NCI-H1092 treated with DMSO at 0.1 percent for 48 hours (cell line): ENCODE results near the gene LTBP2.

Experiments
- DNase-seq: peaks from one replicate; lab custom pipeline; 2025; lab: John Stamatoyannopoulos, UW

Gene LTBP2

DNA sequence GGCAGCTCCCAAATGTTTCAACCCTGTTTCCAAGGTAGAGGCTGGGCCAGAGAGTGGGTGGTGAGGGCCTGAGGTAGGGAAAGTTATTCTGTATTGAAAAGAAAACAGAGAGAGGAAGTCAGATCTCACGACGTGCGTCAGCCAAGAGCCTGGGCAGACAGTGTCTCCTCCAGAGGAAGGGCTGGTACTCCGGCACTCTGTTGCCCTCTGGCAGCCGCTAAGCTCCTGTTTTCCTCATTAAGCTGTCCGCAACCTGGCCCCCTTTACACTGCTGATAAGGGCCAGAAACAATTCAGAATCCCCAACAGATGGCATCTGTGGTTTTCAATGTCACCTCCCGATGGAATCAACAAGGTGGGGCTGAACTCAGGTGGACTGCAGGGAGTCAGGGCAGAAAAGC, 26.0 kb upstream of the LTBP2 start:
- no peak for DNase-seq

DNA sequence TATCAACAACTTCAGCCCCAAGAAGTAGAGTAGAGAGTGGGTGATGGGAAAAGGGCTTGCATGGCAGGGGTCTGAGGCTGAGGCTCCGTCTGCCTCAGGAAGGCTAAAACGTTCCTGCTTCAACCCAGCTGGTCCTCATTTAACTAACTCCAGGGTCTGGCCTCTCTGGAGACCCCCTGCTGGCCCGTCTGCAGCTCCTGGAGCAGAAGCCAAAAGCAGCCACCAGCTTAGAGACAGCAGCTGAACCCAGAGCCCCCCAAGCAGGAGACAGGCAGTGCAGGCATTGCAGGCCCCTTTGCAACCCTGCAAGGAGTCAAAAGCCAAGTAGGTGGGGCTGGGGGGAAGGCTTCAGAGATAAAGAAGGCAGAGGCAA, 25.1 kb upstream of the LTBP2 start:
- DNase-seq = no peak

DNA sequence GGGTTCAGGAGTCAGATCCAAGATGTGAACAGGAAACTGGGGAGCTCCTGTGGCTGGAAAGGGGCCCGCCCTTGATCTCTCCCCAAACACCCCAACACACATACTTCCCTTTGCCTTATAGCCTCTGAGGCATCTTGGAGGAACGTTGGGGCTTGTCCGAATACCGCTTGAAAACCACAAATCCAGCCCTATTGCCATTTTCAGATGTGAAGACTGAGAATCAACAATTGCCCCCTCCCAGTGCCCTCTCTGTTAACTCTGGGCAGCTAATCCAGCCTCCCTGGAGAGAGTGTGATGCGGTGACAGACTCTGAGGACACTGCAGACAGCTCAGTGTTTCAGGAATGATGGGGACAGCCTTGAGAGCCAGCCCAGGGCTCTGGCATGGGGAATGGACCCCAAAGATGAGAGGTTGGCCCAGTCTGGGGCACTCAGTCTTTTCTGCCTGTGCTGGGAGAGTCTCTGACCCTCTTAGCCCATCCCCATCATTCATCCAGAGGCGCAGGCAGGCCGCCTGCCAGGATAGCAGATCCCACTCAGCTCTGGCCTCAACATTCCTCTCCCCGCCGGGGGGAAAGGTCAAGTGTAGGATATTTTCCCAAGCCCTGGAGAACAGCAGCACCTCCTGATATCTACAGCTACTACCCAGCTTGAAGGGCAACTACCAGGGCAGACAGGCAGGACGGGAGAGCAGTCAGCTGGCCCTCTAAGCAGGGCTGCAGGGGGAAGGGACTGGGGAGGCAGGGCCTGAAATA, 24.6 kb upstream of the LTBP2 start:
- no peak for DNase-seq

- DNase-seq = no peak
Observed at GRCh38 chr14:74635847-74636246, 23.8 kb upstream of the LTBP2 start.

- DNase-seq = no peak
Observed at GRCh38 chr14:74634964-74635363, 22.9 kb upstream of the LTBP2 start.

DNA sequence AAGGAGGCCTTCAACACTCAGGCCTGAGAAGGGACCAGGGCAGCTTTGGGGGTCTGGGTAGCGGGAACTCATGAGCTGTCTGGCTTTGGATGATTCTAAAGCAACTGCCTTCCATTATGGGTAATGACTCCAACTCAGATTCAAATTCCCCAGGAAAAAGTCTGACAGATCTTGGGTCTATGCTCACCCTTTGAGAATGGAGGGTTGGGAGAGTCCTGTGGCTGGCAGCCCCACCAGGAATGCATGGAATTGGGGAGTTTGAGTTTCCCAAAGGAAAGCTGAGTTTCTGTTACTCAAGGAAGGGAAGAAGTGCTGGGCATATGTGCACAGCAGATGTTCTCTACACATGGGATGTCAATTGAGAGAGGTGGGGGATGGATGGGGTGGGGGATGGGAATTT, 22.4 kb upstream of the LTBP2 start:
- no peak for DNase-seq

DNA sequence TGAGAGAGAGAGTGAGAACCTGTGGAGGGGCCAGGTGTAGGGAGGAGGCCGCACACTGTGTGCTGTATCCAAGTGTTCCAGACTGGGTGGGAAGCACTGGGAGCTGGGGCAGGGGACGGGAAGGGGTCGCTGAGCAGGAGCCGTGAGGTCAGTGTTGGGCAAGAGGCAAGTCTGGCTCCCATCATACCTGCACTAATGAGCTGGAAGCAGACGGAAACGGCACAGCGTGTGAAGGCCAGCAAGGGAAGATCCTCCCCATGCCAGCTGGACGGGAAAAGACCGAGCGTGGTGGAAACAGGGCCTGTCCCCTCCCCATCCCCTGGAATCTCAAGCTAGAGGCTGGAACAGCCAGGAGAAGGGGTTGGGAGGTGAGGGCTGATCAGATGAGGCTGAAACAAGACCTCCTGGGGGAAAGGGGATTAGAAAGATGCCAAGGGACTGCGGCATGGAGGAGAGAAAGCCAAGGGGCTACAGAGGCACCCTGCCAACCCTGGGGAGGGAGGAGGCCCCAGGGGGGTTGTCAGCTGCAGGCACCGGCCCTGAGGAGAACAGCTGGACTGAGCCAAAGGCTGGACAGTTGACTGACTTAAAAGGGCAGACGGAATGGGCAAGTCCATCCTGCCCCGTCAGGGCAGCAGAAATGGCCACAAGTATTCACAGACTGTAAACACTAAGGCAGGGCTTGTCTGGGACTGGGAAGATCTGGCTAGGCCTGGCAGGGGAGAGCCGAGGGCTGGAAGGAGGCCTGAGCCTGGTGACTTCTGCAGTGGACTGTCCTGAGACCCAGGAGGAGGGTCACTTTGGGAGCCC, 19.0 kb upstream of the LTBP2 start:
- no peak for DNase-seq

- DNase-seq = no peak
Observed at GRCh38 chr14:74628418-74628817, 16.4 kb upstream of the LTBP2 start.

DNA sequence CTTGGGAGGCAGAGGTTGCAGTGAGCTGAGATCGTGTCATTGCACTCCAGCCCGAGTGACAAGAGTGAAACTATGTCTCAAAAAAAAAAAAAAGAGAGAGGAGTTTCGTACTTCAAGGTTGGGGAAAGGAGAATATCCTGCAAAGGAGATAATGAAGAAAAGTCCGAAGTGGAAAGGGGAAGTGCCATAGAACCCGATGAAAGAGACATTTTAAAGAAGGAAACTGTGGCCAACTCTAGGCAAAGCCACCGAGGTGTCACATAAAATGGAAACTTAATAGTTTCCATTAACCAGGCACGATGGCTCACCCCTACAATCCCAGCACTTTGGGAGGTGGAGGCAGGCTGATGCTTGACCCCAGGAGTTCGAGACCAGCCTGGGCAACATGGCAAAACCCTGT, 15.0 kb upstream of the LTBP2 start:
- DNase-seq = no peak

- DNase-seq = no peak
Observed at GRCh38 chr14:74622257-74622656, 10.2 kb upstream of the LTBP2 start.

GRCh38 chr14:74621556-74621955, 9.5 kb upstream of the LTBP2 start:
- no peak for DNase-seq

GRCh38 chr14:74620923-74621322, 8.9 kb upstream of the LTBP2 start:
- DNase-seq = no peak

DNA sequence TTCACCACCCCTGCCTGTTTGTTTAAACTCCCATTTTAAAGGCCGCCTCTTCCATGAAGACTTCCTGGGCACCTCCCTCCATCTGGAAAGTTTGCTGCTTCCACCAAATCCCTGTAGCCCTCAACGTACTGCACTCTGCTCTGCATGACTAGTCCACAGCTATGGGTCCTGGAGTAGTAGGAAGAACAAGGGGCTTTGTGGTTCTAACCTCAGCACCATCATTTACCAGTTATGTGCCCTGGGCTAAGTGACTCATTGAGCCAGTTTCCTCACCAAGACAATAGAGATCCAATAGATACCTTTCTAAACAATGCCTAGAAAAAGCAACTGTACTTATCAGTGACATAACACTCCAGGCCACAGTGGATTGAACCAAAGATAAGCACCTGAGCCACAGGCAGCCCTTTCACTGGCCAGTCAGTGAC, 8.5 kb upstream of the LTBP2 start:
- no peak for DNase-seq

GRCh38 chr14:74619672-74620131, 7.7 kb upstream of the LTBP2 start:
- no peak for DNase-seq

GRCh38 chr14:74618078-74618952, 6.3 kb upstream of the LTBP2 start:
- no peak for DNase-seq

- no peak for DNase-seq
Observed at GRCh38 chr14:74616996-74617700, 5.1 kb upstream of the LTBP2 start.

- no peak for DNase-seq
Observed at GRCh38 chr14:74616507-74616906, 4.5 kb upstream of the LTBP2 start.

DNA sequence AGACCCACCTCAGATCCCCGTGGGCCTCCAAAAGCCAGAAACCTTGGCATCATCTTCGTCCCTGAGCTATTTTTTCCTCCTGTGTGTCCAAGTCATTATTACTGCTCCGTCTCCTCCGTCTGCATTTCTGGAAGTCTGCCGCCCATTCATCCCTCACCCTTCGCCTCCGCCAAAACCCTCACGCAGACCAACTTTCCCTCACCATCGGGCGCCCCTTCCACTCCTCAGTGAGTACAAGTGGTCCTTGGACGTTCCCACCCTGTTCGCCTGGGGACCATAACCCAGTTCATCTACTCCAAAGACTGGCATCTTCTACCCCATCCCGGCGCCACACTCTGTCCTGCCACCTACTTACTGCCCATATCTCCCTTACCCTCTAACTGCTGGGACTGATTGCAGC, 3.7 kb upstream of the LTBP2 start:
- no peak for DNase-seq

DNA sequence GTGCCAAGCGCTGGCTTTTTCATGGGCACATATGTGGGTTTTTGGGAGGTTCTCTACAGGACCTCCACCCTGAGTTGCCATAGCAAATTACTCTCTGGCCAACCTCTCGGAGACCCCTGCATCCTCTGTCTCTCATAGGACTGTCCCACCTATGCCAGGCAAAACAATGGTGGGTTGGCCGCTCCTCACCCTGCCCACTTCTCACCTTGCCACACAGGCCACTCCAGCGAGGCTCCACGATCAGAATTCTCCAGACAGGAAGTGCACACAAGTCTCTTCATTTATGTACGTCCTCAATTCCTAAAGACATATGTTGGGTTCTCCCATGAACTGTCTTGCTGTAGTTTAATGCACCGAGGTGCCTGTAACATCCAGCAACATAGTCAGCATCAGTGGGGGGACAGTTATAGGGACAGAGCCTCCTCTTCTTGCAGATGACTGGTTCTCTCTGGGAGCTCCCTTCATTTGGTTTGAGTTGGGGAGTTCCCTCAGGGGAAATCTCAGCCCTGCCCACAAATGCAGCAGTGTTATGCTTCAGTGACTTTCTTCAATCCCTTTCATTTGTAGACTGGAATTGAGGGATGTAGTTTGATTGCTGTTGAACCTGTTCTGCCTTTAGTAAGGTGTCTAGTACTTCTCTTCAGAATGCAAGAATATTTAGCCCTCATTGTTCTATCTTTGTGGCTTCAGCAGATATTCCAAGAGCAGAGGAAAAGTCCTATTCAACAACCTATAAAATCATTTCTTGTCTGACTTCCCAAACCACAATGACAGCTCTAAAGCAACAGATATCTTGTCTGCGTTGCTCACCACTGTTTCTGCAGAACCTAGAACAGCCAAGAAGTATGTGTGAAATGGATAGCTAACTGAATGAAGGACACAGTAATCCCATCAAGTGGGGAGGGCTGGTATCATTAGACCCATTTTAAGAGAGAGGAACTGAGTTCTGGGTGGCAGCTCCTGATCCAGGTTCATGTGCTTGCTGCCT, 2.8 kb upstream of the LTBP2 start:
- no peak for DNase-seq

- DNase-seq = no peak
Observed at GRCh38 chr14:74613211-74613914, 1.3 kb upstream of the LTBP2 start.
